HG03196 (cell line): Measurements from ENCODE around the gene NKAIN2.
"Not testable (repeated sequence)": the region's sequence is repeated elsewhere in the genome, so short reads cannot be mapped to it uniquely, and the experiment has no call there.

ENCODE experiments used
- ATAC-seq: cut with Tn5 transposase; IDR thresholded peaks from one replicate; pipeline ENCODE4 v1.9.1; 2021; ENCODE audit not compliant: unreplicated experiment

Gene NKAIN2

GRCh38 chr6:124668028-124668427, 864.4 kb downstream of the NKAIN2 start:
- ATAC-seq, result no peak

GRCh38 chr6:124669713-124670480, 866.2 kb downstream of the NKAIN2 start:
- ATAC-seq, result no peak

GRCh38 chr6:124670801-124671200, 867.1 kb downstream of the NKAIN2 start:
- ATAC-seq, result no peak

- no peak for ATAC-seq
Measured at GRCh38 chr6:124671324-124671723, 867.7 kb downstream of the NKAIN2 start.

GRCh38 chr6:124674042-124674441, 870.4 kb downstream of the NKAIN2 start:
- ATAC-seq, result no peak

- no peak for ATAC-seq
Measured at GRCh38 chr6:124676033-124676432, 872.4 kb downstream of the NKAIN2 start.

- ATAC-seq, result no peak
Measured at GRCh38 chr6:124677874-124678273, 874.2 kb downstream of the NKAIN2 start.

- ATAC-seq, result no peak
Measured at GRCh38 chr6:124679387-124679786, 875.7 kb downstream of the NKAIN2 start.

GRCh38 chr6:124682751-124683150, 879.1 kb downstream of the NKAIN2 start:
- ATAC-seq, result no peak

- no peak for ATAC-seq
Measured at GRCh38 chr6:124683507-124683906, 879.8 kb downstream of the NKAIN2 start.

- no peak for ATAC-seq
Measured at GRCh38 chr6:124684621-124685020, 881.0 kb downstream of the NKAIN2 start.

GRCh38 chr6:124688369-124688768, 884.7 kb downstream of the NKAIN2 start:
- no peak for ATAC-seq

- ATAC-seq, result no peak
Measured at GRCh38 chr6:124694139-124694705, 890.6 kb downstream of the NKAIN2 start.

- no peak for ATAC-seq
Measured at GRCh38 chr6:124699038-124699437, 895.4 kb downstream of the NKAIN2 start.

- ATAC-seq, result no peak
Measured at GRCh38 chr6:124703541-124703940, 899.9 kb downstream of the NKAIN2 start.

- ATAC-seq, result not testable (repeated sequence)
Measured at GRCh38 chr6:124712532-124712931, 908.9 kb downstream of the NKAIN2 start.

GRCh38 chr6:124714728-124715127, 911.1 kb downstream of the NKAIN2 start:
- ATAC-seq, result no peak

GRCh38 chr6:124719913-124720312, 916.2 kb downstream of the NKAIN2 start:
- no peak for ATAC-seq

- no peak for ATAC-seq
Measured at GRCh38 chr6:124721331-124721730, 917.7 kb downstream of the NKAIN2 start.

GRCh38 chr6:124722141-124722878, 918.6 kb downstream of the NKAIN2 start:
- no peak for ATAC-seq

- no peak for ATAC-seq
Measured at GRCh38 chr6:124723671-124724070, 920.0 kb downstream of the NKAIN2 start.

GRCh38 chr6:124737804-124738203, 934.1 kb downstream of the NKAIN2 start:
- not testable (repeated sequence) for ATAC-seq
